Endothelial cell of coronary artery (primary cell): ENCODE results near the gene CRACR2B. TPM values are rescaled to one million over a fixed set of nuclear protein-coding genes. Genes with fewer than 3 reads are reported as not detected.

Experiments
- total RNA-seq: library from RNA; depleted of rRNA; stranded (reverse); fragments of >200 nt; gene quantifications from 2 replicates; pipeline ENCODE4 v1.2.3, GENCODE V29; 2014

Gene CRACR2B
- total RNA-seq = 2.7 and 4.8 TPM in 2 replicates

GRCh38 chr11:827897-828192 is at the start of gene CRACR2B:
TSS of gene CRACR2B (plus strand) at chr11:827919. CDS start at chr11:828608, 689 bp downstream.

GRCh38 chr11:789943-790342 is 37.8 kb upstream of the CRACR2B start, which contains the start of gene CEND1:
TSS of gene CEND1 (minus strand) at chr11:790090. CDS start at chr11:788576, 1,514 bp downstream.

GRCh38 chr11:798093-798713 is 29.5 kb upstream of the CRACR2B start, which contains the start of gene SLC25A22:
TSS of gene SLC25A22 (minus strand) at chr11:798281. CDS start at chr11:795006, 3,275 bp downstream.

GRCh38 chr11:809287-810039 is 18.3 kb upstream of the CRACR2B start, which contains the start of gene RPLP2:
TSS of gene RPLP2 (plus strand) at chr11:809967. CDS start at chr11:810235, 268 bp downstream.

GRCh38 chr11:818396-819128 is 9.2 kb upstream of the CRACR2B start, which contains the start of gene PNPLA2:
TSS of gene PNPLA2 (plus strand) at chr11:818914. CDS start at chr11:819719, 805 bp downstream.

GRCh38 chr11:832529-833113 is 4.9 kb downstream of the CRACR2B start, which contains the start of gene CD151:
TSS of gene CD151 (plus strand) at chr11:832952. CDS start at chr11:836070, 3,118 bp downstream.

GRCh38 chr11:842370-843002 is 14.8 kb downstream of the CRACR2B start, which contains the start of the genes POLR2L and TSPAN4:
TSS of gene POLR2L (minus strand) at chr11:842529. CDS start at chr11:842508, 21 bp downstream.
TSS of gene TSPAN4 (plus strand) at chr11:842852. CDS start at chr11:850305, 7,453 bp downstream.

Other genes with a start within 250 kb of the CRACR2B start
- 10.4 and 11.3 TPM in 2 replicates for gene IRF7, start 212.0 kb upstream of the CRACR2B start, total RNA-seq
- not detected in 2 replicates for gene CDHR5, start 203.0 kb upstream of the CRACR2B start, total RNA-seq
- not detected in 2 replicates for gene SCT, start 200.7 kb upstream of the CRACR2B start, total RNA-seq
- not detected in 2 replicates for gene DRD4, start 190.7 kb upstream of the CRACR2B start, total RNA-seq
- 39.4 and 44.8 TPM in 2 replicates for gene DEAF1, start 132.7 kb upstream of the CRACR2B start, total RNA-seq
- gene TMEM80, start 132.1 kb upstream of the CRACR2B start, total RNA-seq = 5.5 and 6.2 TPM in 2 replicates
- 2.7 and 3.9 TPM in 2 replicates for gene EPS8L2, start 121.7 kb upstream of the CRACR2B start, total RNA-seq
- gene TALDO1, start 80.5 kb upstream of the CRACR2B start, total RNA-seq = 207 and 250 TPM in 2 replicates
- gene GATD1, start 50.4 kb upstream of the CRACR2B start, total RNA-seq = 22.7 and 25.9 TPM in 2 replicates
- under 0.01 and 0.18 TPM in 2 replicates for gene CEND1, start 37.8 kb upstream of the CRACR2B start, total RNA-seq
- 6.8 and 7.6 TPM in 2 replicates for gene SLC25A22, start 29.6 kb upstream of the CRACR2B start, total RNA-seq
- 7.0 and 9.0 TPM in 2 replicates for gene PIDD1, start 22.7 kb upstream of the CRACR2B start, total RNA-seq
- gene RPLP2, start 18.0 kb upstream of the CRACR2B start, total RNA-seq = 353 and 358 TPM in 2 replicates
- gene PNPLA2, start 9.0 kb upstream of the CRACR2B start, total RNA-seq = 15.0 and 23.4 TPM in 2 replicates
- 545 and 757 TPM in 2 replicates for gene CD151, start 5.0 kb downstream of the CRACR2B start, total RNA-seq
- gene POLR2L, start 14.6 kb downstream of the CRACR2B start, total RNA-seq = 159 and 286 TPM in 2 replicates
- gene TSPAN4, start 14.9 kb downstream of the CRACR2B start, total RNA-seq = 63.9 and 81.4 TPM in 2 replicates
- gene CHID1, start 82.9 kb downstream of the CRACR2B start, total RNA-seq = 34.7 and 45.0 TPM in 2 replicates
- gene AP2A2, start 98.0 kb downstream of the CRACR2B start, total RNA-seq = 37.9 and 49.3 TPM in 2 replicates
- gene MUC6, start 208.8 kb downstream of the CRACR2B start, total RNA-seq = not detected in 2 replicates
- gene MUC2, start 247.0 kb downstream of the CRACR2B start, total RNA-seq = under 0.01 TPM in 1 of 2 replicates, not detected in the other